ENCODE measurements around the gene KLHL29.

DNA sequence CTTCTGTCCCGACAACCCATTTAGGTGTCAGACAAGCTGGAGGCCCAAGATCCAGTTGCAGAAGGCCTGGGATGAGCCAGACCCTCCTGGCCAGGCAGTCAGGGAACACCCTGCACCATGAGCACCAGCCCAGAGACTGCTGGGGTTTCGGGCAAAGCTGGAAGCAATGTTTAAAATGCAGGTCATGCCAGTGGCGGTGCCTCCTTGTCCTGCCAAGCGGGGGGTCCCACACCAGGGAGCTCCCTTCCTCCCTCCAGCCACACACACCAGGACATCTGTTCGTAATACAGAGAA is 311.7 kb downstream of the KLHL29 start:
- TF ChIP-seq CTCF (IDR thresholded peaks at IDR 0.05; ENCODE audit: low read length) (no peak), EZH2 (optimal IDR thresholded peaks at IDR 0.05; ENCODE audit: low read depth, low read length) (no peak), EZH2phosphoT487 (IDR thresholded peaks at IDR 0.05; ENCODE audit: low read length) (no peak)
